H1 (cell line): Measurements from ENCODE around the gene CABCOCO1. TPM values are rescaled to one million over a fixed set of nuclear protein-coding genes. Genes with fewer than 3 reads are reported as not detected.

Experiments
- CTCF ChIA-PET: fragments of 300-600 bp; sonication (Branson Sonifier 250); formaldehyde crosslinking; loops from one replicate; lab custom pipeline; 2021; ENCODE audit not compliant: partially characterized antibody; lab: Charles Lee
- POLR2A ChIA-PET: fragments of 300-600 bp; sonication (Branson Sonifier 250); formaldehyde crosslinking; loops from one replicate; lab custom pipeline; 2021; ENCODE audit warnings: inconsistent platforms; ENCODE audit not compliant: partially characterized antibody; lab: Charles Lee
- DNase-seq, 2 experiments: peaks; one replicate each; pipeline versions ENCODE4 v3.0.0 to v3.0.0-alpha.2; 2010 to 2022; ENCODE audit warnings: low spot score in 2 of 2, low read depth in 1 of 2, mixed read lengths in 1 of 2
- FAIRE-seq: peaks from 2 replicates; lab custom pipeline; 2011; peaks lifted over from hg19 to GRCh38; lab: Jason Lieb, UNC
- H2AFZ ChIP-seq: 2 replicates; pipeline ENCODE4 v1.8.1; 2012; ENCODE audit warnings: low read length, inconsistent platforms
- H2AK5ac ChIP-seq: 2 replicates; pipeline ENCODE4 v1.6.1; 2013; ENCODE audit warnings: low read depth, low read length
- H2BK120ac ChIP-seq: replicated peaks from 2 replicates; pipeline ENCODE3; 2013; ENCODE audit warnings: low read depth, low read length, inconsistent platforms
- H2BK12ac ChIP-seq: 2 replicates; pipeline ENCODE4 v1.6.1; 2013; ENCODE audit warnings: low read depth, low read length
- H2BK15ac ChIP-seq: 2 replicates; pipeline ENCODE4 v1.6.1; 2013; ENCODE audit warnings: low read length
- H2BK20ac ChIP-seq: 2 replicates; pipeline ENCODE4 v1.6.1; 2013; ENCODE audit warnings: low read length
- H2BK5ac ChIP-seq: 2 replicates; pipeline ENCODE4 v1.6.1; 2013; ENCODE audit warnings: low read depth, low read length
- H3K14ac ChIP-seq: 2 replicates; pipeline ENCODE4 v1.6.1; 2013; ENCODE audit warnings: inconsistent platforms; ENCODE audit not compliant: insufficient read length
- H3K18ac ChIP-seq: 2 replicates; pipeline ENCODE4 v1.6.1; 2013; ENCODE audit warnings: low read length; ENCODE audit errors: extremely low read depth
- H3K23ac ChIP-seq: 2 replicates; pipeline ENCODE4 v1.6.1; 2013; ENCODE audit warnings: inconsistent platforms; ENCODE audit not compliant: insufficient read length
- H3K23me2 ChIP-seq: 2 replicates; pipeline ENCODE4 v1.6.1; 2013; ENCODE audit warnings: low read depth, low read length
- H3K27ac ChIP-seq: 2 replicates; pipeline ENCODE4 v1.6.1; 2011; ENCODE audit warnings: low read depth, low read length, inconsistent platforms
- H3K27me3 ChIP-seq, 4 experiments: replicated peaks in 1 of 4; 1 replicate in 1 of 4; 2 replicates in 3 of 4; pipeline versions ENCODE4 v1.6.1 to v1.8.1; 2011 to 2013; ENCODE audit warnings: low read length in 3 of 4, mild to moderate bottlenecking in 3 of 4, inconsistent platforms in 2 of 4, mixed read lengths in 2 of 4, moderate library complexity in 1 of 4; ENCODE audit not compliant: control insufficient read depth in 3 of 4, insufficient read depth in 3 of 4; ENCODE audit errors: extremely low read depth in 1 of 4
- H3K36me3 ChIP-seq, 4 experiments: 2 replicates each; pipeline versions ENCODE4 v1.6.1 to v1.8.1; 2011 to 2013; ENCODE audit warnings: mild to moderate bottlenecking in 4 of 4, low read length in 3 of 4, moderate library complexity in 2 of 4, control low read depth in 1 of 4, inconsistent platforms in 1 of 4; ENCODE audit not compliant: insufficient read depth in 4 of 4, control insufficient read depth in 2 of 4
- H3K4ac ChIP-seq: replicated peaks from 2 replicates; pipeline ENCODE3; 2013; ENCODE audit warnings: low read length, low read depth, mixed read lengths, inconsistent platforms; ENCODE audit not compliant: insufficient read length
- H3K4me1 ChIP-seq, 4 experiments: replicated peaks in 1 of 4; 1 replicate in 1 of 4; 2 replicates in 3 of 4; pipeline versions ENCODE4 v1.6.1 to v1.8.1; 2011 to 2013; ENCODE audit warnings: low read length in 3 of 4, inconsistent platforms in 2 of 4, mixed read lengths in 1 of 4; ENCODE audit not compliant: insufficient read depth in 4 of 4, control insufficient read depth in 3 of 4
- H3K4me2 ChIP-seq, 2 experiments: 2 replicates each; pipeline versions ENCODE4 v1.6.1 to v1.8.1; 2011 to 2013; ENCODE audit warnings: low read depth in 2 of 2, low read length in 2 of 2, control low read depth in 1 of 2, inconsistent platforms in 1 of 2, mild to moderate bottlenecking in 1 of 2; ENCODE audit not compliant: insufficient read depth in 1 of 2
- H3K4me3 ChIP-seq, 4 experiments: fragments of 200-600, 300-600 bp in 1 of 4; sonication (generic), shearing (Covaris generic), sonication (Bioruptor Twin) in 1 of 4; 2 replicates each; pipeline versions ENCODE4 v1.5.1 to v1.8.1; 2011 to 2016; ENCODE audit warnings: low read length in 4 of 4, low read depth in 3 of 4, control low read depth in 2 of 4, inconsistent platforms in 2 of 4, mild to moderate bottlenecking in 2 of 4, mixed read lengths in 1 of 4, moderate library complexity in 1 of 4; ENCODE audit not compliant: insufficient read depth in 2 of 4; ENCODE audit errors: extremely low read depth in 1 of 4
- H3K56ac ChIP-seq: replicated peaks from 2 replicates; pipeline ENCODE3; 2013; ENCODE audit warnings: low read depth, mild to moderate bottlenecking, mixed read lengths, low read length, inconsistent platforms; ENCODE audit not compliant: insufficient read length
- H3K79me1 ChIP-seq: 2 replicates; pipeline ENCODE4 v1.6.1; 2013; ENCODE audit warnings: low read depth, low read length, control low read depth
- H3K79me2 ChIP-seq, 2 experiments: 2 replicates each; pipeline versions ENCODE4 v1.6.1 to v1.8.1; 2012 to 2013; ENCODE audit warnings: low read length in 2 of 2, mild to moderate bottlenecking in 2 of 2, inconsistent platforms in 1 of 2; ENCODE audit not compliant: insufficient read depth in 2 of 2, control insufficient read depth in 1 of 2
- H3K9ac ChIP-seq, 4 experiments: replicated peaks in 1 of 4; 1 replicate in 1 of 4; 2 replicates in 3 of 4; pipeline versions ENCODE4 v1.6.1 to v1.8.1; 2011 to 2013; ENCODE audit warnings: low read depth in 3 of 4, low read length in 3 of 4, control low read depth in 2 of 4, mild to moderate bottlenecking in 2 of 4, moderate library complexity in 2 of 4, inconsistent platforms in 1 of 4; ENCODE audit errors: extremely low read depth in 1 of 4
- H3K9me3 ChIP-seq, 2 experiments: 2 replicates each; pipeline versions ENCODE4 v1.6.1 to v1.8.1; 2012 to 2013; ENCODE audit warnings: mild to moderate bottlenecking in 2 of 2, moderate library complexity in 2 of 2, control low read depth in 1 of 2, inconsistent platforms in 1 of 2, low read depth in 1 of 2, low read length in 1 of 2, mixed read lengths in 1 of 2; ENCODE audit not compliant: insufficient read depth in 2 of 2
- H4K20me1 ChIP-seq, 2 experiments: replicated peaks in 1 of 2; 2 replicates each; pipeline versions ENCODE3 to v1.8.1; 2011 to 2013; ENCODE audit warnings: inconsistent platforms in 2 of 2, low read length in 2 of 2, mild to moderate bottlenecking in 1 of 2; ENCODE audit not compliant: insufficient read depth in 2 of 2, control insufficient read depth in 1 of 2
- H4K5ac ChIP-seq: 2 replicates; pipeline ENCODE4 v1.6.1; 2013; ENCODE audit warnings: low read length, low read depth, mixed read lengths, inconsistent platforms; ENCODE audit not compliant: insufficient read length
- H4K8ac ChIP-seq: 2 replicates; pipeline ENCODE4 v1.8.0; 2013; ENCODE audit warnings: mild to moderate bottlenecking, moderate library complexity, low read length, inconsistent platforms; ENCODE audit not compliant: insufficient read depth; ENCODE audit errors: extremely low read depth
- H4K91ac ChIP-seq: replicated peaks from 2 replicates; pipeline ENCODE3; 2013; ENCODE audit warnings: low read length, mixed read lengths, inconsistent platforms; ENCODE audit not compliant: insufficient read length
- CBX5 ChIP-seq: fragments of 300-800, 300-1000 bp; sonication (generic); IDR thresholded peaks from 2 replicates; pipeline ENCODE4 v1.7.1; 2016; ENCODE audit warnings: antibody characterized with exemption, low read length, low read depth
- CBX8 ChIP-seq: fragments of 300-800, 300-1000 bp; sonication (generic); IDR thresholded peaks from 2 replicates; pipeline ENCODE4 v1.7.1; 2016; ENCODE audit warnings: low read depth, low read length, borderline replicate concordance
- CTBP2 ChIP-seq: IDR thresholded peaks from 2 replicates; pipeline ENCODE4 v1.7.0; 2011; ENCODE audit warnings: borderline replicate concordance, mild to moderate bottlenecking, moderate library complexity, mixed read lengths, low read length; ENCODE audit not compliant: insufficient read depth, insufficient read length
- KDM1A ChIP-seq: fragments of 200-600, 300-600 bp; sonication (generic); IDR thresholded peaks from 2 replicates; pipeline ENCODE4 v1.7.1; 2016; ENCODE audit warnings: mild to moderate bottlenecking, low read length, borderline replicate concordance
- RAD21 ChIP-seq, 2 experiments: IDR thresholded peaks in 1 of 2; conservative IDR thresholded peaks in 1 of 2; 2 replicates each; pipeline ENCODE4 v1.6.1; 2011; ENCODE audit warnings: low read depth in 2 of 2, low read length in 2 of 2, improper control_type of control experiment in 1 of 2, inconsistent platforms in 1 of 2, mild to moderate bottlenecking in 1 of 2, moderate library complexity in 1 of 2
- RBBP5 ChIP-seq: IDR thresholded peaks from 2 replicates; pipeline ENCODE4 v1.7.1; 2012; ENCODE audit warnings: low read depth, mild to moderate bottlenecking, inconsistent platforms, low read length, moderate library complexity, borderline replicate concordance
- RXRA ChIP-seq: IDR thresholded peaks from 2 replicates; pipeline ENCODE4 v1.6.1; 2011; ENCODE audit warnings: low read depth, mild to moderate bottlenecking, low read length, moderate library complexity; ENCODE audit not compliant: insufficient read depth
- SIRT6 ChIP-seq: IDR thresholded peaks from one replicate; pipeline ENCODE4 v1.7.1; 2012; ENCODE audit warnings: low read length, inconsistent platforms
- SRF ChIP-seq: IDR thresholded peaks from 2 replicates; pipeline ENCODE4 v1.6.1; 2011; ENCODE audit warnings: mild to moderate bottlenecking, low read depth, low read length, moderate library complexity
- TAF7 ChIP-seq: optimal IDR thresholded peaks from 2 replicates; pipeline ENCODE3; 2011; ENCODE audit warnings: low read depth, mild to moderate bottlenecking, inconsistent platforms, low read length, moderate library complexity, borderline replicate concordance
- YY1 ChIP-seq: IDR thresholded peaks from 2 replicates; pipeline ENCODE4 v1.6.1; 2011; ENCODE audit warnings: low read depth, mild to moderate bottlenecking, low read length
- WGBS, 2 experiments: shearing (Covaris generic) in 1 of 2; methylation state at CpG; one replicate each; pipeline versions ENCODE4 v1.1.6 to v1.1.7; 2013 to 2015; ENCODE audit warnings: low lambda C conversion rate in 2 of 2, mixed read lengths in 2 of 2, inconsistent platforms in 1 of 2, low coverage in 1 of 2, missing lambda C conversion rate in 1 of 2; ENCODE audit not compliant: insufficient replicate concordance in 2 of 2, insufficient coverage in 1 of 2, insufficient read length in 1 of 2; ENCODE audit errors: extremely low coverage in 1 of 2, missing lambda C conversion rate in 1 of 2; 5-methylcytosine and 5-hydroxymethylcytosine counted together
- polyA plus RNA-seq, 7 experiments: library from polyadenylated mRNA; depleted of rRNA in 3 of 7; stranded (reverse) in 5 of 7; unstranded in 2 of 7; fragments of >200 nt in 5 of 7; fragments of 200-250 nt in 2 of 7; gene quantifications; 1 replicate in 5 of 7; 2 replicates in 1 of 7; 4 replicates in 1 of 7; pipeline versions ENCODE4 v1.2.1 to v1.2.3, GENCODE V29; 2011 to 2013; ENCODE audit warnings: missing spikeins in 2 of 7, mixed read lengths in 2 of 7
- total RNA-seq: library from RNA; stranded (reverse); fragmentation: NEBNext Ultra II Directional; extraction: Animal tissue kit (Norgen Biotek cat#: 25700); gene quantifications from 2 replicates; pipeline ENCODE4 v1.2.1, GENCODE V29; 2021

CABCOCO1 gene
- total and polyA plus RNA-seq, 2 of the 8 experiments (the other 6 are each of a cell fraction or from before 2014, with no cell fraction given): not detected

DNA sequence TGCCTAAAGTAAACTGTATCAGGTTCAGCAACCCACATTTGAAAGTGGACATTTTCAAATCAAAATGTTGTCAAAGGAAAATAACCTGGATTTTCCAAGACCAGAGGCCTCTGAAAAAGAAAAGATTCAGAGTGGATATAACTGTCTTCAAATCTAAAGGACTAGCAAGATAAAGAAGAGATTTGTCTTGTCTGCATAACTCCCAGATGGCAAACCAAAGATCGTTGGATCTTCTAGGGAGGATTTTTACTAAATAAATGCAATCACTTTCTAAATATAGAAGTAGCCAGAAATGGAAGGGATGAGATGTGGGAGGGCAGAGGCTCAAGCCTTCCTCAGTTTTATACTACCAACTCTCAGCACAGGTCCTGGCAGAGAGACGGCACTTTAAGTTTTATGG lies 39.0 kb downstream of the CABCOCO1 start:
- Histone ChIP-seq H3K4me1 (no peaks in the 10 kb centered on the region), H3K23ac (no peak overlapping the region), H4K20me1 (no peaks in the 10 kb centered on the region), H2BK20ac (no peak overlapping the region), H3K56ac (no peak overlapping the region), H3K9me3 (no peaks in the 10 kb centered on the region), H3K23me2 (no peaks in the 10 kb centered on the region), H3K18ac (no peak overlapping the region), H3K9ac (no peak overlapping the region), H4K8ac (no peak overlapping the region), H3K27me3 (no peaks in the 10 kb centered on the region), H4K91ac (no peak overlapping the region), H3K4ac (no peak overlapping the region), H3K4me2 (no peak overlapping the region), H2BK5ac (no peak overlapping the region), H3K79me1 (no peaks in the 10 kb centered on the region), H2BK12ac (no peak overlapping the region), H2BK15ac (no peak overlapping the region), H2BK120ac (no peak overlapping the region), H4K5ac (no peak overlapping the region), H3K27ac (no peak overlapping the region), H3K14ac (no peak overlapping the region), H3K79me2 (no peaks in the 10 kb centered on the region), H2AFZ (no peak overlapping the region; the same call in 1 of the 2 replicates), H3K4me3 (no peak overlapping the region), H2AK5ac (no peak overlapping the region), H3K36me3 (no peaks in the 10 kb centered on the region)
- ChIA-PET POLR2A (no interaction called here), CTCF (no interaction called here)
- DNase-seq: no peak
- WGBS, 2 experiments: 93% methylated on average over 2 of the region's 2 CpGs; no CpG with 5 or more reads in 1 of the 2 experiments
- FAIRE-seq: no peak
- TF ChIP-seq KDM1A (no peak), RXRA (no peak), CTBP2 (no peak), TAF7 (no peak), SRF (no peak), RBBP5 (no peak), YY1 (no peak), CBX5 (no peak), CBX8 (no peak), SIRT6 (no peak), RAD21 (IDR thresholded peaks at IDR 0.05 in 1 of 2, conservative IDR thresholded peaks at IDR 0.05 in 1 of 2; ENCODE audit: low read depth in 2 of 2, low read length in 2 of 2) (no peak)
